B cell (primary cell): ENCODE results near the gene MYMX. TPM values are rescaled to one million over a fixed set of nuclear protein-coding genes. Genes with fewer than 3 reads are reported as not detected.
A peak's percentile ranks its signal among the peaks of the same experiment; 100 is the strongest.

Experiments
- ATAC-seq: fragments of 200-7000 bp; cut with Tn5 transposase; one replicate; pipeline ENCODE4 v1.10.0; 2021; ENCODE audit warnings: low read depth, mild to moderate bottlenecking, moderate number of reproducible peaks, moderate library complexity
- CTCF ChIA-PET: fragments of 350-600 bp; sonication (Branson Sonifier 250); formaldehyde crosslinking; loops from one replicate; lab custom pipeline; 2021; ENCODE audit warnings: antibody characterized with exemption, inconsistent platforms; lab: Charles Lee
- POLR2A ChIA-PET: fragments of 350-600 bp; sonication (Branson Sonifier 250); formaldehyde crosslinking; loops from one replicate; lab custom pipeline; 2021; ENCODE audit warnings: antibody characterized with exemption; lab: Charles Lee
- DNase-seq: peaks from one replicate; pipeline ENCODE4 v3.0.0; 2013
- H2AFZ ChIP-seq: 2 replicates; pipeline ENCODE4 v1.6.1; 2012; ENCODE audit warnings: mild to moderate bottlenecking, low read depth, low read length; ENCODE audit not compliant: insufficient read depth, poor library complexity, severe bottlenecking
- H3K27ac ChIP-seq, 2 donors: 1 replicate in 1 of 2; 2 replicates in 1 of 2; pipeline ENCODE4 v1.5.1; 2012 to 2013; ENCODE audit warnings: low read length in 2 of 2, mild to moderate bottlenecking in 2 of 2, moderate library complexity in 1 of 2
- H3K27me3 ChIP-seq, 4 experiments: fragments of 200-600 bp in 1 of 4; sonication (generic) in 1 of 4; replicated peaks in 1 of 4; 1 replicate in 2 of 4; 2 replicates in 2 of 4; pipeline versions ENCODE4 v1.6.1 to v1.7.0; 2013 to 2016; ENCODE audit warnings: low read length in 3 of 4, mild to moderate bottlenecking in 2 of 4, mixed read lengths in 1 of 4, moderate library complexity in 1 of 4; ENCODE audit not compliant: insufficient read depth in 4 of 4, control insufficient read depth in 3 of 4; ENCODE audit errors: control extremely low read depth in 1 of 4
- H3K36me3 ChIP-seq, 2 experiments: replicated peaks in 1 of 2; 1 replicate in 1 of 2; 2 replicates in 1 of 2; pipeline versions ENCODE4 v1.6.1 to v1.7.1; 2013; ENCODE audit warnings: low read length in 1 of 2; ENCODE audit not compliant: insufficient read depth in 2 of 2, control insufficient read depth in 1 of 2; ENCODE audit errors: control extremely low read depth in 1 of 2, extremely low read depth in 1 of 2
- H3K4me1 ChIP-seq, 2 donors: fragments of 200-600 bp in 1 of 2; sonication (generic) in 1 of 2; 1 replicate in 1 of 2; 2 replicates in 1 of 2; pipeline versions ENCODE4 v1.5.1 to v1.6.1; 2013 to 2017; ENCODE audit warnings: low read length in 2 of 2; ENCODE audit not compliant: control insufficient read depth in 2 of 2, insufficient read depth in 2 of 2
- H3K4me2 ChIP-seq: replicated peaks from 2 replicates; pipeline ENCODE3; 2012; ENCODE audit warnings: mild to moderate bottlenecking, low read depth, low read length; ENCODE audit not compliant: poor library complexity, severe bottlenecking
- H3K4me3 ChIP-seq, 5 experiments: fragments of 200-600 bp in 1 of 5; sonication (generic) in 1 of 5; 1 replicate in 3 of 5; 2 replicates in 2 of 5; pipeline versions ENCODE4 v1.5.1 to v1.7.0; 2011 to 2016; ENCODE audit warnings: low read length in 4 of 5, mild to moderate bottlenecking in 4 of 5, low read depth in 2 of 5, control low read depth in 1 of 5, moderate library complexity in 1 of 5; ENCODE audit not compliant: insufficient read depth in 1 of 5; ENCODE audit errors: control extremely low read depth in 1 of 5, extremely low read depth in 1 of 5
- H3K79me2 ChIP-seq: fragments of 200-600 bp; sonication (generic); one replicate; pipeline ENCODE4 v1.6.0; 2016; ENCODE audit warnings: low read length; ENCODE audit not compliant: control insufficient read depth, insufficient read depth
- H3K9ac ChIP-seq: fragments of 200-600 bp; sonication (generic); 2 replicates; pipeline ENCODE4 v1.6.1; 2017; ENCODE audit warnings: mild to moderate bottlenecking, low read length, moderate library complexity
- H3K9me3 ChIP-seq, 3 donors: one replicate each; pipeline versions ENCODE4 v1.6.1 to v1.7.1; 2013; ENCODE audit warnings: low read length in 2 of 3; ENCODE audit not compliant: control insufficient read depth in 2 of 3, insufficient read depth in 1 of 3; ENCODE audit errors: control extremely low read depth in 1 of 3
- H4K20me1 ChIP-seq: 2 replicates; pipeline ENCODE4 v1.6.0; 2012; ENCODE audit warnings: mild to moderate bottlenecking, low read length; ENCODE audit not compliant: insufficient read depth, control insufficient read depth, poor library complexity, severe bottlenecking
- H3K27ac Mint-ChIP-seq: one replicate; pipeline ENCODE4 v1.8.0; 2021; ENCODE audit warnings: mixed read lengths
- H3K27me3 Mint-ChIP-seq: one replicate; pipeline ENCODE4 v1.8.0; 2021; ENCODE audit warnings: mixed read lengths
- H3K4me1 Mint-ChIP-seq: one replicate; pipeline ENCODE4 v1.8.0; 2021; ENCODE audit warnings: mixed read lengths
- H3K4me3 Mint-ChIP-seq: one replicate; pipeline ENCODE4 v1.8.0; 2021; ENCODE audit warnings: mixed read lengths
- H3K9me3 Mint-ChIP-seq: one replicate; pipeline ENCODE4 v1.8.0; 2022; ENCODE audit warnings: mixed read lengths; ENCODE audit not compliant: insufficient read depth
- CTCF ChIP-seq: fragments of 200-600 bp; IDR thresholded peaks from one replicate; pipeline ENCODE4 v1.8.0; 2022; ENCODE audit warnings: antibody characterized with exemption, mild to moderate bottlenecking
- EZH2 ChIP-seq: IDR thresholded peaks from 2 replicates; pipeline ENCODE4 v1.6.1; 2012; ENCODE audit warnings: borderline replicate concordance, low read depth, mild to moderate bottlenecking, moderate library complexity, low read length; ENCODE audit not compliant: insufficient read depth, poor library complexity, severe bottlenecking
- WGBS: methylation state at CpG from one replicate; pipeline ENCODE4 v1.1.5; 2013; ENCODE audit warnings: missing lambda C conversion rate; ENCODE audit not compliant: insufficient coverage; 5-methylcytosine and 5-hydroxymethylcytosine counted together
- intact Hi-C: fragments of 100-400 bp; cut with micrococcal nuclease; formaldehyde crosslinking; loops from one replicate; pipeline ENCODE4 v1.10.0; 2022
- polyA plus RNA-seq: library from polyadenylated mRNA; depleted of rRNA; stranded (reverse); fragments of >200 nt; gene quantifications from 2 replicates; pipeline ENCODE4 v1.2.3, GENCODE V29; 2012
- total RNA-seq, 2 donors: library from RNA; stranded (reverse); fragments of 120-200 nt in 1 of 2; gene quantifications; 1 replicate in 1 of 2; 2 replicates in 1 of 2; pipeline versions ENCODE4 v1.2.3 to v1.2.4, GENCODE V29; 2013 to 2022

The MYMX gene
- total and polyA plus RNA-seq, 2 donors (not counting 1 experiment from before 2014, with no cell fraction given), result not detected

DNA sequence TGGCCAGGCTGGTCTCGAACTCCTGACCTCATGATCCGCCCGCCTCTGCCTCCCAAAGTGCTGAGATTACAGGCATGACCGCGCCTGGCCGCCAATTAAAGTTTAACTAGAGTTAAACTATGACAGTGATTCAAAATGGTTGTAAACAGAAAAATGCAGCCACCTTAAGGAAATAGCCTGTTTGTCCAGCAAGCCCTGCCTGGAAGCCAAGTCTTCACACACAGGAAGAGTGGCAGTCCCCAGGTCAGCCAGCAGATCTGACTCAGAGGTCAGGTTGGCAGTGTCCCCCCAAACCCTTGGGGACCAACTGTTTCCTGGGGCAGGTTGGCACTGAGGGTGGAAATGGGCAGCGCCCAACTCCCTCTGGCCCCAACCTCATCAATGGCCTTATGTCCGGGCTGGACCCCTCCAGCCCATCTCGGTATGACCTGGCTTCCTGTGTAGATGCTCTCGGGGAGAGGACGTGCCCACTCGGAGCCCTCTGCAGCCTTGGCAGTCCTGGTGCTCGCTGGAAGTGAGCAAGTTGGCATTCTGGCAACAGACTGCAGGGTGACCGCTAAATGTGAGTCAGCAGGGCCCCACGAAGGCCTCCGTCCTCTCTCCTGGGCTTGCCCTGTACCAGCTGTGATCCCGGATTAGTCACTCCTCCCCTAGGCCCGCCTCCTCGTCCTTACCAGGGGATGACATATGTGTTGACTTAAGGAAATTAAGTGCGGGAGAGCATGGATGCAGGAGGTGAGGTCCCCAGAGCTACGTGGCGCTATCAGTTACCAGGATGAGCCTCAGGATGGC, 20.5 kb downstream of the MYMX start:
- Histone ChIP-seq H3K4me1 (peaks cover 6 to 14% of the 10 kb centered on the region in 2 donors), H3K27ac (peak overlapping the region; percentile 90 to 91), H2AFZ (peak overlapping the region; percentile 96), H3K36me3 (no peaks in the 10 kb centered on the region), H3K4me3 (peak overlapping the region; percentile 28 to 85 (median 79)), H3K9ac (peak overlapping the region; percentile 90), H4K20me1 (no peaks in the 10 kb centered on the region), H3K27me3 (no peaks in the 10 kb centered on the region), H3K9me3 (no peaks in the 10 kb centered on the region), H3K79me2 (no peaks in the 10 kb centered on the region), H3K4me2 (peak overlapping the region; percentile 93)
- DNase-seq (no peak), ATAC-seq (peak; percentile 77)
- no peaks in the 10 kb centered on the region for H3K27me3 Mint-ChIP-seq
- WGBS, result 38% methylated on average over 19 of the region's 22 CpGs
- intact Hi-C loops, result loop anchor here (1.0 kb wide), 1 partner anchor 14 kb away; the partner anchor contains the start of gene SLC29A1
- POLR2A ChIA-PET, result interaction anchor here (0.9 to 1.8 kb wide), 5 partner anchors 9 to 109 kb away, joined by 3 to 23 read pairs (median 4); partner anchors contain the start of genes HSP90AB1, SLC29A1 and TMEM63B
- H3K4me1 Mint-ChIP-seq, result peaks cover 15% of the 10 kb centered on the region
- H3K27ac Mint-ChIP-seq, result peak overlapping the region; percentile 96
- CTCF ChIA-PET, result interaction anchor here (0.6 to 4.5 kb wide), 18 partner anchors 9 to 139 kb away, joined by 3 to 37 read pairs (median 5); partner anchors contain the start of genes HSP90AB1, SLC29A1 and SLC35B2
- TF ChIP-seq CTCF (no peak), EZH2 (no peak)
- no peaks in the 10 kb centered on the region for H3K9me3 Mint-ChIP-seq
- H3K4me3 Mint-ChIP-seq, result peak overlapping the region; percentile 95
